Body of pancreas (tissue), 4 donors: ENCODE data around the gene MICOS13. TPM values are rescaled to one million over a fixed set of nuclear protein-coding genes. Genes with fewer than 3 reads are reported as not detected.

Source experiments
- ATAC-seq: fragments of 150-250 bp; one replicate; pipeline ENCODE4 v1.9.1; 2016
- DNase-seq, 4 donors: peaks; one replicate each; pipeline ENCODE4 v3.0.0-alpha.2; 2019
- H3K27ac ChIP-seq, 4 donors: fragments of 200-600 bp; sonication (generic); 1 replicate in 3 of 4; 2 replicates in 1 of 4; pipeline versions ENCODE4 v1.5.1 to v1.6.1; 2016 to 2019; ENCODE audit warnings: mild to moderate bottlenecking in 1 of 4, mixed read lengths in 1 of 4, moderate library complexity in 1 of 4
- H3K27me3 ChIP-seq, 2 donors: fragments of 200-600 bp; sonication (generic); one replicate each; pipeline ENCODE4 v1.6.0; 2016; ENCODE audit warnings: mild to moderate bottlenecking in 1 of 2
- H3K36me3 ChIP-seq, 2 donors: fragments of 200-600 bp; sonication (generic); replicated peaks in 1 of 2; 2 replicates each; pipeline ENCODE4 v1.5.1; 2016; ENCODE audit warnings: low read depth in 2 of 2; ENCODE audit not compliant: insufficient read depth in 1 of 2
- H3K4me1 ChIP-seq: fragments of 200-600 bp; sonication (generic); one replicate; pipeline ENCODE4 v1.6.0; 2016
- H3K4me3 ChIP-seq, 2 donors: fragments of 200-600 bp; sonication (generic); 1 replicate in 1 of 2; 2 replicates in 1 of 2; pipeline ENCODE4 v1.5.1; 2016 to 2019
- H3K9me3 ChIP-seq, 3 donors: fragments of 200-600 bp; sonication (generic); 1 replicate in 2 of 3; 2 replicates in 1 of 3; pipeline ENCODE4 v1.5.1; 2016
- CTCF ChIP-seq, 7 experiments: fragments of 450-650 bp in 4 of 7; fragments of 200-600 bp in 3 of 7; sonication (generic) in 3 of 7; IDR thresholded peaks; one replicate each; pipeline ENCODE4 v1.5.1; 2016 to 2019; ENCODE audit warnings: antibody characterized with exemption in 7 of 7
- POLR2A ChIP-seq, 3 donors: fragments of 450-650 bp; IDR thresholded peaks; one replicate each; pipeline ENCODE4 v1.6.1; 2016; ENCODE audit warnings: antibody characterized with exemption in 3 of 3, mild to moderate bottlenecking in 2 of 3
- WGBS, 2 donors: methylation state at CpG; one replicate each; pipeline ENCODE4 v1.1.5; 2017; 5-methylcytosine and 5-hydroxymethylcytosine counted together
- intact Hi-C: fragments of 100-400 bp; cut with DNase I; formaldehyde crosslinking; loops from one replicate; pipeline ENCODE4 v1.15.1; 2023
- total RNA-seq, 2 donors: library from RNA; depleted of rRNA; stranded (reverse); fragments of >200 nt; gene quantifications; one replicate each; pipeline ENCODE4 v1.1.0, GENCODE V29; 2016

The MICOS13 gene
- total RNA-seq, 2 donors from 2014 or later: 14.5 to 14.8 TPM

- ATAC-seq: no peak
- DNase-seq: no peak
- Histone ChIP-seq H3K9me3 (no peaks in the 10 kb centered on the region), H3K27ac (no peak overlapping the region), H3K27me3 (no peaks in the 10 kb centered on the region), H3K4me3 (no peak overlapping the region), H3K4me1 (peaks cover 39% of the 10 kb centered on the region), H3K36me3 (no peaks in the 10 kb centered on the region)
- intact Hi-C loops: no loop called here
- TF ChIP-seq POLR2A (IDR thresholded peaks at IDR 0.05): no peak
- TF ChIP-seq CTCF (IDR thresholded peaks at IDR 0.05): no peak
- 88% methylated on average over 10 of the region's 10 CpGs for WGBS, 2 donors
Measured at GRCh38 chr19:5683177-5683886, 3.0 kb upstream of the MICOS13 start.

- Histone ChIP-seq H3K27ac (no peak overlapping the region), H3K4me1 (peaks cover 32% of the 10 kb centered on the region), H3K36me3 (no peaks in the 10 kb centered on the region), H3K27me3 (no peaks in the 10 kb centered on the region), H3K4me3 (no peak overlapping the region), H3K9me3 (no peaks in the 10 kb centered on the region)
- DNase-seq (no peak), ATAC-seq (no peak)
- TF ChIP-seq CTCF (IDR thresholded peaks at IDR 0.05) (no peak), POLR2A (IDR thresholded peaks at IDR 0.05) (no peak)
- 75 to 84% methylated on average over 3 of the region's 3 CpGs for WGBS, 2 donors
- intact Hi-C loops: no loop called here
Measured at GRCh38 chr19:5682107-5682482, 1.8 kb upstream of the MICOS13 start.

- Histone ChIP-seq H3K27ac (peak overlapping the region in 3 of 4 donors; percentile 78 to 93 (median 92)), H3K36me3 (no peaks in the 10 kb centered on the region), H3K9me3 (no peaks in the 10 kb centered on the region), H3K4me3 (peak overlapping the region in 1 of 2 donors; percentile 5), H3K4me1 (peaks cover 27% of the 10 kb centered on the region), H3K27me3 (no peaks in the 10 kb centered on the region)
- WGBS, 2 donors: 61 to 62% methylated on average over 17 of the region's 17 CpGs
- intact Hi-C loops: no loop called here
- TF ChIP-seq CTCF (IDR thresholded peaks at IDR 0.05) (no peak), POLR2A (IDR thresholded peaks at IDR 0.05) (no peak)
- ATAC-seq (no peak), DNase-seq (no peak)
Measured at GRCh38 chr19:5681391-5682106, 1.2 kb upstream of the MICOS13 start.

- intact Hi-C loops: no loop called here
- Histone ChIP-seq H3K27me3 (no peaks in the 10 kb centered on the region), H3K9me3 (no peaks in the 10 kb centered on the region), H3K4me3 (peak overlapping the region; percentile 62 to 82), H3K36me3 (no peaks in the 10 kb centered on the region), H3K27ac (peak overlapping the region; percentile 72 to 93 (median 85)), H3K4me1 (peaks cover 22% of the 10 kb centered on the region)
- WGBS, 2 donors: 0 to 2% methylated on average over 3 to 23 of the region's 23 CpGs
- ATAC-seq: peak; percentile 1
- DNase-seq: no peak
- no peak for TF ChIP-seq POLR2A (IDR thresholded peaks at IDR 0.05)
- peak in 2 of 7 experiments; percentile 4 to 18 for TF ChIP-seq CTCF (IDR thresholded peaks at IDR 0.05)
Measured at GRCh38 chr19:5680084-5680436, 256 bp downstream of the MICOS13 start.
